Endothelial cell of umbilical vein (primary cell): ENCODE measurements around the gene MED19. TPM values are rescaled to one million over a fixed set of nuclear protein-coding genes. Genes with fewer than 3 reads are reported as not detected.

Experiments used
- BruUV-seq: library from RNA; stranded (reverse); fragments of 400-500 nt; replicated peaks from 2 replicates; lab custom pipeline; 2021; lab: Mats Ljungman, UMichigan
- CTCF ChIA-PET: fragments of 300-600, 350-600 bp; sonication (Branson Sonifier 250); formaldehyde crosslinking; loops from one replicate; lab custom pipeline; 2021; ENCODE audit warnings: antibody characterized with exemption, inconsistent platforms; lab: Charles Lee
- POLR2A ChIA-PET: fragments of 300-600, 350-600 bp; sonication (Branson Sonifier 250); formaldehyde crosslinking; loops from one replicate; lab custom pipeline; 2021; ENCODE audit warnings: antibody characterized with exemption, inconsistent platforms; lab: Charles Lee
- DNase-seq: peaks from one replicate; pipeline ENCODE4 v3.0.0-alpha.2; 2011; ENCODE audit warnings: low read depth, low spot score
- FAIRE-seq: peaks from 2 replicates; lab custom pipeline; 2011; peaks lifted over from hg19 to GRCh38; lab: Jason Lieb, UNC
- H2AFZ ChIP-seq: 2 replicates; pipeline ENCODE4 v1.6.0; 2012; ENCODE audit warnings: low read depth, low read length, control low read depth, inconsistent platforms
- H3K27ac ChIP-seq: 2 replicates; pipeline ENCODE4 v1.5.1; 2011; ENCODE audit warnings: low read depth, mild to moderate bottlenecking, control low read depth, low read length, moderate library complexity; ENCODE audit not compliant: insufficient read depth
- H3K27me3 ChIP-seq, 2 experiments: 2 replicates each; pipeline versions ENCODE4 v1.6.0 to v1.6.1; 2011; ENCODE audit warnings: low read length in 2 of 2, mixed read lengths in 1 of 2; ENCODE audit not compliant: control insufficient read depth in 2 of 2, insufficient read depth in 2 of 2
- H3K36me3 ChIP-seq, 2 experiments: 2 replicates in 1 of 2; 3 replicates in 1 of 2; pipeline ENCODE4 v1.5.1; 2011; ENCODE audit warnings: low read length in 2 of 2, mild to moderate bottlenecking in 1 of 2, moderate library complexity in 1 of 2; ENCODE audit not compliant: control insufficient read depth in 2 of 2, insufficient read depth in 2 of 2; ENCODE audit errors: extremely low read depth in 1 of 2
- H3K4me1 ChIP-seq: 3 replicates; pipeline ENCODE4 v1.5.1; 2011; ENCODE audit warnings: mild to moderate bottlenecking, low read length; ENCODE audit not compliant: control insufficient read depth, insufficient read depth; ENCODE audit errors: extremely low read depth
- H3K4me2 ChIP-seq: 2 replicates; pipeline ENCODE4 v1.6.1; 2011; ENCODE audit warnings: low read length, control low read depth, mixed read lengths; ENCODE audit not compliant: insufficient read depth
- H3K4me3 ChIP-seq, 3 experiments: fragments of 200-600 bp in 1 of 3; sonication (generic), shearing (Covaris generic) in 1 of 3; replicated peaks in 1 of 3; 2 replicates each; pipeline ENCODE4 v1.5.1; 2011 to 2016; ENCODE audit warnings: control low read depth in 3 of 3, low read length in 3 of 3, mild to moderate bottlenecking in 2 of 3, inconsistent platforms in 1 of 3, low read depth in 1 of 3, moderate library complexity in 1 of 3; ENCODE audit not compliant: insufficient read depth in 1 of 3
- H3K79me2 ChIP-seq: 2 replicates; pipeline ENCODE4 v1.6.0; 2012; ENCODE audit warnings: low read length, inconsistent platforms; ENCODE audit not compliant: control insufficient read depth, insufficient read depth
- H3K9ac ChIP-seq: replicated peaks from 2 replicates; pipeline ENCODE3; 2011; ENCODE audit warnings: low read length, control low read depth; ENCODE audit not compliant: insufficient read depth; ENCODE audit errors: extremely low read depth
- H3K9me1 ChIP-seq: replicated peaks from 3 replicates; pipeline ENCODE4 v1.6.0; 2011; ENCODE audit warnings: mild to moderate bottlenecking, low read length; ENCODE audit not compliant: control insufficient read depth, insufficient read depth; ENCODE audit errors: extremely low read depth
- H3K9me3 ChIP-seq: replicated peaks from 2 replicates; pipeline ENCODE4 v1.5.1; 2012; ENCODE audit warnings: low read length, inconsistent platforms; ENCODE audit not compliant: control insufficient read depth, insufficient read depth
- H4K20me1 ChIP-seq: replicated peaks from 2 replicates; pipeline ENCODE3; 2011; ENCODE audit warnings: mild to moderate bottlenecking, low read length; ENCODE audit not compliant: control insufficient read depth, insufficient read depth; ENCODE audit errors: extremely low read depth
- CTCF ChIP-seq, 2 donors: IDR thresholded peaks; 1 replicate in 1 of 2; 2 replicates in 1 of 2; pipeline ENCODE4 v1.5.1; 2011; ENCODE audit warnings: low read length in 2 of 2, mild to moderate bottlenecking in 2 of 2, moderate library complexity in 2 of 2, control low read depth in 1 of 2, inconsistent platforms in 1 of 2, low read depth in 1 of 2; ENCODE audit not compliant: insufficient read depth in 1 of 2; ENCODE audit errors: extremely low read depth in 1 of 2
- EZH2 ChIP-seq: IDR thresholded peaks from 2 replicates; pipeline ENCODE4 v1.6.1; 2012; ENCODE audit warnings: borderline replicate concordance, low read depth, mild to moderate bottlenecking, moderate library complexity, low read length, inconsistent platforms; ENCODE audit not compliant: severe bottlenecking
- FOS ChIP-seq: IDR thresholded peaks from 2 replicates; pipeline ENCODE4 v1.6.1; 2011; ENCODE audit warnings: mild to moderate bottlenecking, low read length, moderate library complexity, borderline replicate concordance; ENCODE audit not compliant: insufficient read depth
- GATA2 ChIP-seq: IDR thresholded peaks from 2 replicates; pipeline ENCODE4 v1.7.0; 2011; ENCODE audit warnings: low read depth, mild to moderate bottlenecking, moderate library complexity, mixed read lengths, low read length; ENCODE audit not compliant: insufficient read length, insufficient read depth
- JUN ChIP-seq: IDR thresholded peaks from 2 replicates; pipeline ENCODE4 v1.6.1; 2011; ENCODE audit warnings: borderline replicate concordance, low read depth; ENCODE audit not compliant: insufficient read length, insufficient read depth
- MAX ChIP-seq: IDR thresholded peaks from 2 replicates; pipeline ENCODE4 v1.6.1; 2011; ENCODE audit not compliant: insufficient read depth, insufficient read length
- MYC ChIP-seq: IDR thresholded peaks from one replicate; pipeline ENCODE4 v1.6.1; 2011; ENCODE audit warnings: mild to moderate bottlenecking, low read depth, low read length
- POLR2A ChIP-seq: IDR thresholded peaks from 2 replicates; pipeline ENCODE4 v1.6.1; 2012; ENCODE audit warnings: low read depth, mild to moderate bottlenecking, control low read depth, low read length
- POLR2AphosphoS5 ChIP-seq: IDR thresholded peaks from 2 replicates; pipeline ENCODE4 v1.6.1; 2012; ENCODE audit warnings: low read depth, mild to moderate bottlenecking, control low read depth, low read length, moderate library complexity; ENCODE audit not compliant: insufficient read depth
- dilution Hi-C: fragments of 300-500 bp; cut with MboI; formaldehyde crosslinking; loops from one replicate; pipeline ENCODE4 v1.15.0; 2019; ENCODE audit warnings: low sequenced_read_pairs; ENCODE audit not compliant: extremely low pct_ligation_motif_present
- intact Hi-C: fragments of 100-400 bp; cut with micrococcal nuclease; formaldehyde crosslinking; loops from one replicate; pipeline ENCODE4 v1.10.0; 2022
- polyA plus RNA-seq, 4 experiments: library from polyadenylated mRNA; depleted of rRNA in 3 of 4; stranded (reverse) in 3 of 4; unstranded in 1 of 4; fragments of >200 nt; gene quantifications; 2 replicates each; pipeline versions ENCODE4 v1.2.1 to v1.2.3, GENCODE V29; 2011 to 2012; ENCODE audit warnings: missing spikeins in 1 of 4
- total RNA-seq: library from RNA; stranded (reverse); gene quantifications from 2 replicates; pipeline ENCODE4 v1.2.3, GENCODE V29; 2021

Gene MED19
- total and polyA plus RNA-seq, 2 donors (not counting 3 experiments of a cell fraction or from before 2014, with no cell fraction given), result 25.1 to 48.0 TPM

GRCh38 chr11:57703341-57703740, 8.7 kb downstream of the MED19 start:
- no peak overlapping the region for H2AFZ ChIP-seq
- peaks cover 26 to 34% of the 10 kb centered on the region in 2 experiments for H3K36me3 ChIP-seq
- no peak for FAIRE-seq
- no peaks in the 10 kb centered on the region for H3K27me3 ChIP-seq
- no peak overlapping the region for H3K9ac ChIP-seq
- H3K4me2 ChIP-seq, result no peak overlapping the region
- TF ChIP-seq GATA2 (no peak), CTCF (IDR thresholded peaks at IDR 0.05; ENCODE audit: extremely low read depth in 1 of 2, insufficient read depth in 1 of 2, low read depth in 1 of 2, low read length in 2 of 2) (no peak), FOS (no peak), MAX (no peak), POLR2AphosphoS5 (no peak), EZH2 (no peak), POLR2A (no peak), MYC (no peak), JUN (no peak)
- H3K4me3 ChIP-seq, result no peak overlapping the region
- peaks cover 2% of the 10 kb centered on the region for H3K79me2 ChIP-seq
- DNase-seq, result no peak
- CTCF ChIA-PET, result interaction anchor here (0.6 to 1.9 kb wide), 6 partner anchors 9 to 366 kb away, joined by 3 to 6 read pairs (median 4); partner anchors contain the start of gene TMX2
- intact Hi-C loops (no loop called here), dilution Hi-C loops (no loop called here)
- H3K9me3 ChIP-seq, result no peaks in the 10 kb centered on the region
- POLR2A ChIA-PET, result no interaction called here
- no peaks in the 10 kb centered on the region for H4K20me1 ChIP-seq
- H3K27ac ChIP-seq, result no peak overlapping the region
- BruUV-seq, result no TSS peak
- no peaks in the 10 kb centered on the region for H3K9me1 ChIP-seq
- no peaks in the 10 kb centered on the region for H3K4me1 ChIP-seq
